Peyer's patch (tissue), 4 donors: ENCODE data around the gene AMZ1. TPM values are rescaled to one million over a fixed set of nuclear protein-coding genes. Genes with fewer than 3 reads are reported as not detected.

Experiments used
- DNase-seq, 3 donors: peaks; one replicate each; pipeline ENCODE4 v3.0.0-alpha.2; 2017 to 2019
- H3K27ac ChIP-seq, 4 donors: fragments of 200-600 bp; sonication (generic); one replicate each; pipeline ENCODE4 v1.5.1; 2016 to 2019
- H3K27me3 ChIP-seq, 2 donors: fragments of 200-600 bp; sonication (generic); one replicate each; pipeline ENCODE4 v1.5.1; 2019
- H3K36me3 ChIP-seq, 3 donors: fragments of 200-600 bp; sonication (generic); one replicate each; pipeline ENCODE4 v1.5.1; 2016 to 2019
- H3K4me1 ChIP-seq, 4 donors: fragments of 200-600 bp; sonication (generic); one replicate each; pipeline ENCODE4 v1.5.1; 2016 to 2019
- H3K4me3 ChIP-seq, 4 donors: fragments of 200-600 bp; sonication (generic); 1 replicate in 3 of 4; 2 replicates in 1 of 4; pipeline ENCODE4 v1.5.1; 2016 to 2019; ENCODE audit warnings: mild to moderate bottlenecking in 1 of 4
- H3K9me3 ChIP-seq, 4 donors: fragments of 200-600 bp; sonication (generic); one replicate each; pipeline ENCODE4 v1.5.1; 2016 to 2019; ENCODE audit warnings: mild to moderate bottlenecking in 1 of 4
- CTCF ChIP-seq, 6 experiments: fragments of 450-650 bp in 4 of 6; fragments of 200-600 bp in 2 of 6; sonication (generic) in 1 of 6; IDR thresholded peaks; one replicate each; pipeline ENCODE4 v1.5.1; 2017 to 2019; ENCODE audit warnings: antibody characterized with exemption in 6 of 6, mild to moderate bottlenecking in 3 of 6, moderate library complexity in 1 of 6
- POLR2A ChIP-seq, 2 donors: fragments of 450-650 bp; IDR thresholded peaks; one replicate each; pipeline ENCODE4 v1.5.1; 2017; ENCODE audit warnings: antibody characterized with exemption in 2 of 2, mild to moderate bottlenecking in 2 of 2, moderate library complexity in 2 of 2
- total RNA-seq, 4 donors: library from RNA; depleted of rRNA; stranded (reverse); fragments of >200 nt; gene quantifications; one replicate each; pipeline ENCODE4 v1.1.0, GENCODE V29; 2016

The AMZ1 gene
- total RNA-seq, 4 donors from 2014 or later, result 0.67 TPM; not detected in 3

- no peak for TF ChIP-seq CTCF (IDR thresholded peaks at IDR 0.05)
- no peak for TF ChIP-seq POLR2A (IDR thresholded peaks at IDR 0.05)
- DNase-seq, result peak in 2 of 3 donors; percentile 13 to 37
- no peaks in the 10 kb centered on the region for H3K27me3 ChIP-seq
- no peak overlapping the region for H3K27ac ChIP-seq
- H3K9me3 ChIP-seq, result no peaks in the 10 kb centered on the region
- peaks cover 0 to 13% (median 0%) of the 10 kb centered on the region in 3 donors for H3K36me3 ChIP-seq
- H3K4me1 ChIP-seq, result peaks cover 0 to 26% (median 2%) of the 10 kb centered on the region in 4 donors
- H3K4me3 ChIP-seq, result no peak overlapping the region
Observed at GRCh38 chr7:2730846-2731770, 43.1 kb downstream of the AMZ1 start.

- Histone ChIP-seq H3K4me1 (peaks cover 0 to 26% (median 2%) of the 10 kb centered on the region in 4 donors), H3K36me3 (peaks cover 0 to 13% (median 0%) of the 10 kb centered on the region in 3 donors), H3K27me3 (no peaks in the 10 kb centered on the region), H3K9me3 (no peaks in the 10 kb centered on the region), H3K4me3 (no peak overlapping the region), H3K27ac (peak overlapping the region in 2 of 4 donors; percentile 42 to 57)
- DNase-seq, result peak in 1 of 3 donors; percentile 11
- TF ChIP-seq CTCF (IDR thresholded peaks at IDR 0.05) (no peak), POLR2A (IDR thresholded peaks at IDR 0.05) (no peak)
Observed at GRCh38 chr7:2732388-2732787, 44.4 kb downstream of the AMZ1 start.

DNA sequence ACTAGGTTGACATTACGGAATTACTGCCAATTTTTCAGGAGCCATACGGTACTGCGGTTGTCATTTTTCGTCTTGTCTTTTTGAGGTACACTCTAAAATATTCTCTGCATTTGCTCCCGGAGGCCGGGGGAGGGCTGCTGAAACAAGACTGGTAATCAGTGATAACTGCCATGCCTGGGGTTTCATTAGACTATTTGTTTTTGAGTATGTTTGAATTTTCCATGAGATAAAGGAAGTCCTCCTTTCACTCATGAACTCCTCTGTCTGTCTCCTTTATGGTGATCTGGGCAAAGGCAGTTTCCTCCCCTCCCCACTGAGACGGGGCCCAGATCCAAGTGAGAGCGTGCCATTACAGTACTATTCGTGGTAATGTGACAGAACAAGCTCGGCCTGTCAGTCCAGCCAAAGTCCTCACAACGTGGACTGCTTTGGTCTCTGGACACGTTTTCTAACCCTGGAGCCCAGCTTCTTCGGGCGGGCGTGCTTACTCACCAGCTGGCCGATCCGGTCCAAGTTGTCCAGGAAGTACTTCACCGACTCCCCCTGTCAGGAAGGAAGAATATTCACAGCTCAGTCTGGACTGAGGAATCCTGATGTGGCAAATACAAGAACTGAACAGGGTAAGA lies 45.1 kb downstream of the AMZ1 start:
- TF ChIP-seq POLR2A (IDR thresholded peaks at IDR 0.05), result no peak
- peak in 1 of 6 experiments; percentile 11 for TF ChIP-seq CTCF (IDR thresholded peaks at IDR 0.05)
- peaks cover 0 to 13% (median 0%) of the 10 kb centered on the region in 3 donors for H3K36me3 ChIP-seq
- H3K9me3 ChIP-seq, result no peaks in the 10 kb centered on the region
- H3K4me1 ChIP-seq, result peaks cover 0 to 26% (median 2%) of the 10 kb centered on the region in 4 donors
- peak in 2 of 3 donors; percentile 18 to 74 for DNase-seq
- H3K27me3 ChIP-seq, result no peaks in the 10 kb centered on the region
- no peak overlapping the region for H3K4me3 ChIP-seq
- peak overlapping the region in 3 of 4 donors; percentile 42 to 57 (median 50) for H3K27ac ChIP-seq

- H3K27ac ChIP-seq, result peak overlapping the region in 2 of 4 donors; percentile 45 to 52
- H3K4me3 ChIP-seq, result no peak overlapping the region
- peak in 1 of 3 donors; percentile 14 for DNase-seq
- H3K4me1 ChIP-seq, result peaks cover 0 to 26% (median 2%) of the 10 kb centered on the region in 4 donors
- H3K36me3 ChIP-seq, result peaks cover 0 to 13% (median 0%) of the 10 kb centered on the region in 3 donors
- TF ChIP-seq POLR2A (IDR thresholded peaks at IDR 0.05) (no peak), CTCF (IDR thresholded peaks at IDR 0.05) (no peak)
- H3K9me3 ChIP-seq, result no peaks in the 10 kb centered on the region
- H3K27me3 ChIP-seq, result no peaks in the 10 kb centered on the region
Observed at GRCh38 chr7:2734084-2734686, 46.2 kb downstream of the AMZ1 start.
